DMS79 (cell line): ENCODE measurements around the gene RPL6.
"Not testable (repeated sequence)": the region's sequence is repeated elsewhere in the genome, so short reads cannot be mapped to it uniquely, and the experiment has no call there.

ENCODE experiments used
- DNase-seq: peaks from one replicate; lab custom pipeline; 2025; lab: John Stamatoyannopoulos, UW

RPL6 gene

DNA sequence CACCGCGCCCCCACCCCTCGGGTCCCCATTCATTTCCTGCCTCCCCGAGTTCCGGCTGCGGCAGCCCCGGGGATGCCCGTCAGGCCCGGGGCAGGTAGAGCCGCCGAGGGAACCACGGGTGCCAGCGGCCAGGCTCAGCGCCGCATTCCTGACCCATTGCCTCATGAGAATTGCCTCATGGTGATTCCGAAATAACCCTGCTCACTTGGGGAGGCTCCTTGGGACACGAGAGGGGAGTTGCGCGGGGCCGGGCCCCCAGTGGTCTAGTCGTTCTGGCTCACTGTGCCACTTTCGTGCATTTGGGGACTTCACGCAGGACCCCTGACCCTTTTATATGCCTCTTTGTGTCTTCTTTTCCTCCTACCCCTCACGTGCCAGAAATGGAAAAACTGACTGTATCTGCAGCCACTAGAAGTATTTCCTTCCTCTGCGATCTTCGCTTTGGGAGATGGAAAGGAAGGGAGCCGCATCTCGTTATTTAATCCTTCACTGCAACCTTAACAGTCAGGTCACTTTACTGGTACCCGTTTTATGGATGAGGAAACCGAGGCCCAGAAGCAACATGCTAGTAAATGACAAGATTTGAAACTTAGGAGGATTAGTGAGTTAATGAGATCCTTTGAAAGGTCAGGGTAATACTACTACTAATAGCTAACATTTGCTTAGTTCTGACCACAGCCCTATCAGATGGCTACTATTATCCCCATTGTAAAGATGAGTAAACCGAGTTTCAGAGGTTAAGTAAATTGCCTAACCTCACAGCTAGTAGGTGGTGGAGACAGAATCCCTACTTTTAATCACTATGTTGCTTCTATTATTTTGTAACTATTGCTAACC is 10.1 kb upstream of the RPL6 start:
- DNase-seq = no peak

DNA sequence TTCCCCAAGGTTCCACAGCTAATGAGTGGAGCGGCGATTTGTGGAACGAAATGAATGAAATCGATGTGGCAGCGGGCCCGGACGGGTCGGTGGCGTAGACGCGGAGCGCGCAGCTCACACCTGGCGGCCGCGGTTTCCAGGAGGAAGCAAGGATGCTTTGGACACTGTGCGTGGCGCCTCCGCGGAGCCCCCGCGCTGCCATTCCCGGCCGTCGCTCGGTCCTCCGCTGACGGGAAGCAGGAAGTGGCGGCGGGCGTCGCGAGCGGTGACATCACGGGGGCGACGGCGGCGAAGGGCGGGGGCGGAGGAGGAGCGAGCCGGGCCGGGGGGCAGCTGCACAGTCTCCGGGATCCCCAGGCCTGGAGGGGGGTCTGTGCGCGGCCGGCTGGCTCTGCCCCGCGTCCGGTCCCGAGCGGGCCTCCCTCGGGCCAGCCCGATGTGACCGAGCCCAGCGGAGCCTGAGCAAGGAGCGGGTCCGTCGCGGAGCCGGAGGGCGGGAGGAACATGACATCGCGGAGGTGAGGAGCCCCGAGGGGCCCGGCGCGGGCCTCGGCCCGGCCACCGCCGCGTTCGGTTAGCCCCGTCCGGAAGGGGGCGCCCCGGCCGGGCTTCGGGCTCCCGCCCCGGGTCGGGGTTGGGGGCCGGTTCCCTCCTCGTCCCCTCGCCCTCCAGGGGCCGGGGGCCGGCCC is 9.3 kb upstream of the RPL6 start, which contains the start of gene PTPN11:
PTPN11 (plus strand) TSS at position 340 of the 689 bp plus-strand sequence; CDS start at position 505, 165 bp downstream.
- peak; percentile 45 for DNase-seq

DNA sequence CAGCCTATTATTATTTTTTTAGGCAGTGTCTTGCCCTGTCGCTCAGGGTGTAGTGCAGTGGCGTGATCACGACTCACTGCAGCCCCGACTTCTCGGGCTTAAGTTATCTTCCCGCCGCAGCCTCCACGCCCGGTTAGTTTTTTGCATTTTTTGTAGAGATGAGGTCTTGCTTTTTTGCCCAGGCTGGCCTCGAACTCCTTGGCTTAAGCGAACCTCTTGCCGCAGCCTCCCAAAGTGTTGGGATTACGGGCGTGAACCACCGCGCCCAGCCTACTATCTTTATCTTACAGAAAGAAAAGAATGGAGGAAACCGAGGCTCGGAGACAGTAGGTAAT is 8.8 kb upstream of the RPL6 start:
- DNase-seq = no peak

DNA sequence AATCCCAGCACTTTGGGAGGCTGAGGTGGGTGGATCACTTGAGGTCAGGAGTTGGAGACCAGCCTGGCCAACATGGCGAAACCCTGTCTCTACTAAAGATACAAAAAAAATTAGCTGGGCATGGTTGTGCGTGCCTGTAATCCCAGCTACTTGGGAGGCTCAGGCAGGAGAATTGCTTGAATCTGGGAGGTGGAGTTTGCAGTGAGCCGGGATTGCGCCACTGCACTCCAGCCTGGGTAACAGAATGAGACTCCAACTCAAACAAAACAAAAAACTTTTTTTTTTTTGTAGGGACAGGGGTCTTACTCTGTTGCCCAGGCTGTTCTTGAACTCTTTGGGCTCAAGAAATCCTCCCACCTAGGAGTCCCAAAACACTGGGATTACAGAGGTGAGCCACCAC is 6.1 kb upstream of the RPL6 start:
- not testable (repeated sequence) for DNase-seq

DNA sequence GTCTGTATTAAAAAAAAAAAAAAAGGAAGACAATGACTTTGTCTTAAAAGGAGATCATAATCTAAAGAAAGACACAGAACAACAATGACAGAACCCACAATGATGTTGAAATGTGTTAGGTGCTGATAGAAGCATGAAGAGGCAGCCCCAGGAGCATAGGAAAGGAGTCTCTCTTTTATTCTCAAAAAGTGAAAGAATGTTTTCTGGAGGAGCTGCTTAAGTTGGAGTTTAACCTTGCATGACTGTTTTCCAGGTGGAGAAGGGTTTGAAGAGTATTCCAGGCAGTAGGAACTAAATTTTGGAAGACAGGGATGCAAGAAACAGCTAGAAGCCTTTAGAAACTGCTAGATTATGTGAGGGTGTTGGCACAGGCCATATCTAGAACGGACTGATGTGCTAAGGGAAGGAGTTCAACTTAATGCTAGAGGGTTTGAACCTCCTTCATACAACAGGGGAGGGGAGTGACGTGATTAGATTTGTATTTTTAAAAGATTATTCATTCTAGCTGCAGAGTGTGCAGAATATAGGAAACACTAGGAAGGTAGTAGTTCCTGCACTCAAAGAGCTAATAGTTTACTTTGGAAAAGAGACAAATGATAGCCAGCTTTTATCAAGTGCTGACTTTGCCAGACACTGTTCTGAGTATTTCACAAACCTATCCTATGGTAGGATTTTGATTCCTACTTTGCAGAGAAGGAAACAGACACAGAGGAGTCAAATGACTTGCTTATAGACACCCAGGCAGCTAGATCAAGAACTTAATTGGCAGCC is 4.6 kb upstream of the RPL6 start:
- DNase-seq = no peak

DNA sequence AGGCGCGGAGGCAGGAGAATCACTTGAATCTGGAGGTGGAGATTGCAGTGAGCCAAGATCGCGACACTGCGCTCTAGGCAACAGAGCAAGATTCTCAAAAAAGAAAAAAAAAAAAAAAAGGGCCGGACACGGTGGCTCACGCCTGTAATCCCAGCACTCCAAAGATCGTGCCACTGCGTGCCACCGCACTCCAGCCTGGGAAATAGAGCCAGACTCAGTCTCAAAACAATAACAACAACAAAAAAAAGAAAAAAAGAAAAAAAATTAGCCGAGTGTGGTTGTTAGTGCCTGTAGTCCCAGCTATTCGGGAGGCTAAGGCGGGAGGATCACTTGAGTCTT is 470 bp upstream of the RPL6 start:
- DNase-seq = no peak

DNA sequence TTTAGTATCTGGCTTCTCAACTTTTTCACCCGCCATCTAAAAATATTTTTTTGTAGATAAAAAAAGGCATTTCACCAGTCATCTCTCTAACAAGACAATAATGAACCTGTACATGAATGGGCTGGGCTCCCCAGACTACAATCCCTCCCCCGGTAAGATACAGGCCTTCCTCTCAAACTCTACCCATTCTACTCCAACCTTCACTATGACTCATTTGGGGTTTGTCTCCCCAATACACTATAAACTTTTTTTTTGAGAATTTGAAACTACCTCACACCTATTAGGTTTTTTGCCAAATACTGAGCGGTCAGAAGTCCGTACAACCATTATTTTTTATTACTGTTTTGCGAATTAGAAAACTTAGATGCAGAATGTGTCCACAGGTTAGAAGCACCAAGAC is 784 bp downstream of the RPL6 start:
- DNase-seq = no peak

DNA sequence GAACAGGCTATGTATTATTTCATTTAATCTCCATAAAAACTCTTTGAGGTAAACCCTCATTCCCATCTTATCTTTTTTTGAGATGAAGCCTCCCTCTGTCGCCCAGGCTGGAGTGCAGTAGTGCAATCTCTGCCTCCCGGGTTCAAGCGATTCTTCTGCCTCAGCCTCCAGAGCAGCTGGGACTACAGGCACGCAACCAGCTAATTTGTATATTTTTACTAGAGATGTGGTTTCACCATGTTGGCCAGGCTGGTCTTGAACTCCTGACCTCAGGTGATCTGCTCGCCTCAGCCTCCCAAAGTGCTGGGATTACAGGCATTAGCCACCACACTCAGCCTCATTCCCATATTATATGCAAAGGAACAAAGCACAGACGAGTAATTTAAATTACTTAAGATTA is 1.7 kb downstream of the RPL6 start:
- DNase-seq = not testable (repeated sequence)

DNA sequence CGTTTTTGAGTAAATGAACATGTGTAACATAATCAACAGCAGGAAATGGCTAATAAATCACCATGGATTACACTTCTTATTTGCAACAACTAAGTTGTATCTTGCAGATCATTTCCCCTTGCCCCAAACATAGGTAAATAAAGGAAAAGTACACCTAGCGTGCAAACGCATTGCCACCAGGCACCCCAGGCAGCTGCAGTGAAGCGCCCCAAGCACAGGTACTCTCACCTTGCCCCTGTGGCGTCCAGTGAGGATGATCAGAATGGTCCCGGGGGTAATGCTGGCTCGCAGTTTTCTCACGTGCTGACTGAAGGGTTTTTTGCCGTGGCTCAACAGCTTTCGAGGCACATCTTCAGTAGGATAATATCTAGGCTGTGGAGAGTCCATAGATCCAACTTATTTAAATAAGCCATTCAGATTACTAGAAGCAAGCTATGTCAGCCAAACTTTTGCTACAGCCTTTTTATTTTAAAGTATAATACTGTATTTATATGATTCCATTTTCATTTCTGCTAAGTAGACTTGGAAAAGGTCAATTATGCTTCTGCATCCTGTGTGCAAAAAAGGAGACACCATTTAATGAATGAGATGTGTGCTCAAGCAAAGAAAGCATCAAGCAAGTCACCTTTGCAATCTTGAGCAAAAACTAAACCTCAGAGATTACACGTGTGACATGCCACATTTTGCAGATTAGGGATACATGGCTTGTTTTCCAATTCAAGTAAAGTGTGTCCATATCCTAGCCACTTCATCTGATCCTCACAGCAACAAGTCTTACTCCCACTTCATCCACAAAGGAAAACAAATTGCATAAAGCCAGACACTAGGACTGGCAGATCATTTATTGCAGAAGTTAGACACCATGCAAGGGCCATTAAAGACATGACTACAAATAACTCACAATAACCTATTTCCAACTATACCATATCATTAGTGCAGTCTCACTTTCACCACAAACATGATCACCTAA is 2.6 kb downstream of the RPL6 start:
- DNase-seq = no peak

DNA sequence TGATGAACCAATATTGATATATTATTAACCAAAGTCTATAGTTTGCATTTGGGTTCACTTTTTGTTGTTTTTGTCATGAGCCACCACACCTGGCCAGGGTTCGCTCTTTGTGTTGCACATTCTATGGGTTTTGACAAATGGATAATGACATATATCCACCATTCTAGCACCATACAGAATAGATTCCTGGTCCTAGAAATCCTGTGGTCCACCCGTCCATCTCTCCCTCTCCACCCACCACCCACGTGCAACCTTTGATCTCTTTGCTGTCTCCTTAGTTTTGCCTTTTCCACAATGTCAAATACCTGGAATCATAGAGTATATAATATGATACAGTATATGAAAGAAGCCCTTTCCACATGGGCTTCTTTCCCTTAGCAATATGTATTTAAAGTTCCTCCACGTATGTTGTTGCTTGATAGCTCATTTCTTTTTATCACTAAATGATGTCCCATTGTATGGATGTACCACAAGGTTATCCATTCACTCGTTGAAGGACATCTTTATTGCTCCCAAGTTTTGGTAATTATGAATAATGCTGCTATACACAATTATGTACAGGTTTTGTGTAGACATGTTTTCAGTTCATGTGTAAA is 7.4 kb downstream of the RPL6 start:
- DNase-seq = no peak

DNA sequence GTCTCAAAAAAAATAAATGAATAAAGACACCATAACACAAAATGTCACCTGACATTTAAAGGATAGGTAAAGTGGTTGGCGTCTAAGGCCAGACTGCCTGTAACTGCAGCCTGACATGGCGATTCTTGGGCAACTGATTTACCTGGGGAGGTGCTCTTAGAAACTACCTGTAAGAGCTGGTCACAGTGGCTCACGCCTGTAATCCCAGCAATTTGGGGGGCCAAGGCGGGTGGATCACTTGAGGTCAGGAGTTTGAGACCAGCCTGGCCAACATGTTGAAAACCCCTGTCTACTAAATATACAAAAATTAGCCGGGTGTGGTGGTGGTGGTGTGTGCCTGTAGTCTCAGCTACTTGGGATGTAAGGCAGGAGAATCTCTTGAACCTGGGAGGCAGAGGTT is 8.4 kb downstream of the RPL6 start:
- no peak for DNase-seq

DNA sequence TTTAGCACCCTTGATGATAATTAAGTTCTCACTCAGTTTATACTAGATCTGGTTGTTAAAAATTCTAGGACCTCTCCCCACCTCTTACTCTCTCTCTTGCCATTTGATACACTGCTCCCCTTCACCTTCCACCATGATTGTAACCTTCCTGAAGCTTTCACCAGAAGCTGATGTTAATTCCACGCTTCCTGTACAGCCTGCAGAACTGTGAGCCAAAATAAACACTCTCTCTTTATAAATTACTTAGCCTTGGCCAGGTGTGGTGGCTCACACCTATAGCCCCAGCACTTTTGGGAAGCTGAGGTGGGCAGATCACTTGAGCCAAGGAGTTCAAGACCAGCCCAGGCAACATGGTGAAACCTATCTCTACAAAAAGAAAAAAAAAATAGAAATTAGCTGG is 16.1 kb downstream of the RPL6 start:
- DNase-seq = no peak

DNA sequence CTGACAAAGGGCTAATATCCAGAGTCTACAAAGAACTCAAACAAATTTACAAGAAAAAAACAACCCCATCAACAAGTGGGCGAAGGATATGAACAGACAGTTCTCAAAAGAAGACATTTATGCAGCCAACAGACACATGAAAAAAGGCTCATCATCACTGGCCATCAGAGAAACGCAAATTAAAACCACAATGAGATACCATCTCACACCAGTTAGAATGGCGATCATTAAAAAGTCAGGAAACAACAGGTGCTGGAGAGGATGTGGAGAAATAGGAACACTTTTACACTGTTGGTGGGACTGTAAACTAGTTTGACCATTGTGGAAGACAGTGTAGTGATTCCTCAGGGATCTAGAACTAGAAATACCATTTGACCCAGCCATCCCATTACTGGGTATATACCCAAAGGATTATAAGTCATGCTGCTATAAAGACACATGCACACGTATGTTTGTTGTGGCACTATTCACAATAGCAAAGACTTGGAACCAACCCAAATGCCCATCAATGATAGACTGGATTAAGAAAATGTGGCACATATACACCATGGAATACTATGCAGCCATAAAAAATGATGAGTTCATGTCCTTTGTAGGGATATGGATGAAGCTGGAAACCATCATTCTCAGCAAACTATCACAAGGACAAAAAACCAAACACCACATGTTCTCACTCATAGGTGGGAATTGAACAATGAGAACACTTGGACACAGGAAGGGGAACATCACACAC is 19.3 kb downstream of the RPL6 start:
- DNase-seq = not testable (repeated sequence)

DNA sequence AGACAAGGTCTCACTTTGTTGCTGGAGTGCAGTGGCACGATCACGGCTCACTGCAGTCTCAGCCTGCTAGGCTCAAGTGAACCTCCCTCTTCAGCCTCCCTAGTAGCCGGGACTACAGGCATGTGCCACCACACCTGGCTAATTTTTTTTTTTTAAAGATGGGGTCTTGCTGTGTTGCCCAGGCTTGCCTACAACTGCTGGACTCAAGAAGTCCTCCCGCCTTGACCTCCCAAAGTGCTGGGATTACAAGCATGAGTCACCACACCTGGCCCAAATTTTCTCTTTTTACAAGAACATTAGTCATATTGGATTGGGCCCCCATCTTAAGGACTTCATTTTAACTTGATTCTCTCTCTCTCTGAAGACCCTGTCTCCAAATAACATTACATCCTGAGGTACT is 20.2 kb downstream of the RPL6 start:
- DNase-seq = no peak

DNA sequence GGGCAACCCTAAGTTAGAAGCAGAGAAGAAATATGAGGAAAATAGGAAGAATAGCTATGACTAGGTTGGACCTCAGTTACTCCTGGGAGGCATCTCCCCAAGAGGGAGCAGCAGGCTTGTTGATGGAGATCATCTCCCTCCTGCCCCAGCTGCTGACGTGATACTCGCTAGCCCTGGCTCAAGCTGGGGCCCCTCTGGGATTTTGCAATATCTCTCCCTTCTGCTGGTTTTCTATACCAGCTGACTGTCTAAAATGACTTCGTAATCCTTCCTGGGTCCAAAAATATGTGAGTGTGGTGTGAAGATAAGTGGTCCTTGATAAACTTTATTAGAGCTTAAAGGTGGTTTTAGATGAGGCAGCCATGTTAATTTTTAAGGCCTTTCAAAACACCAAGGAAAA is 22.7 kb downstream of the RPL6 start:
- no peak for DNase-seq

DNA sequence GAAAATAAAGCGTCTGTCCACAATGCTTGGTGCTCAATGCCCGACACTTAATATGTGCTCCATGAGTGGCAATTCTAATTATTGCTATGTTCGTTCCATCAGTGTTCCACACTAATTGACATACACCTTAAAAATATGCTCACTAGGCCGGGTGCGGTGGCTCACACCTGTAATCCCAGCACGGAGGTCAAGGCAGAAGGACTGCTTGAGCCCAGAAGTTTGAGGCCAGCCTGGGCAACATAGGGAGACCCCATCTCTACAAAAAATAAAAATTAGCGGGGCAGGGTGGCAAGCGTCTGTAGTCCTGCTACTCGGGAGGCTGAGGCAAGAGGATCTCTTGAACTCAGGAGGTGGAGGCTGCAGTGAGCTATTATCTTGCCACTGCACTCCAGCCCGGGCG is 26.5 kb downstream of the RPL6 start:
- DNase-seq = no peak

DNA sequence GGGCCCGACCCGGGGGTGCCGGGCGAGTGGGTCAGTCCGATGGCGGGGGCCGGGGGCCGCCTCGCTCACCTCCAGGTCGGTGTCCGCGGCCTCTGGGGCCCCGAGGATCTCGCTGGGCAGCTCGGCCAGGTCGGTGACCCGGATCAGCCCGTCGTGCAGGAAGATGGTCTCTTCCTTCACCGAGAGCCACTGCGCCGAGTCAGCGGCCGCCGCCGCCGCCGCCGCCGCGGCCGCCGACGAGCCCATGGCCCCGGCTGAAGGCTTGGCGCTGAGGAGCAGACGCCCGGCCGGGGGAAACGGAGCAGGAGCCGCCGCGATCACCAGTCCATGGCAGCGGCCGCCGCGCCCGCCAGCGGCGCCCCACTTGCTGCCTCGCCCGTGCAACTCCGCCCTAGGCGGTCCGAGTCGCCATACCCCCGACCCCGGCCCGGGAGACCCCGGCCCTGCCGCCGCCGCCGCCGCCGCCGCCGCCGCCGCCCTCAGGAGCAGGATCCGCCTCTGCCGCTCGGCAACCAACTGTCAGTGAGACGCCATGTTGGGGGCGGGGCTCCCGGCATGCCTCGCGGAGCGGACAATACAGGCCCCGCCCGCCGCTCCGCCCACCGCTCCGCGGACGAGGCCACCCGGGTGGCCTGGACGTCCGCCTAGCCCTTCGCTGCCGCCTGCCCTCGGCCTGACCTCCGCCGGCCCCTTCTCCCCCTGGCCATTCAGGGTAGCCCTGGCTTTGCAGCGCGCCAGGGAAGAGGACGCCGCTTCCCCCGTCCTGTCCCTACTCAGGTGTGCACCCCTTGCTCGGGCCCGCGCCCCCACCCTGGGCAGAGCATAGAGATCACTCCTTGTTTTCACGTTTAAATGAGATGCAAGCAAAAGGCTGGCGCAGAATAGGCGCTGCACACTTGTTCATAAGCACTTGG is 27.3 kb downstream of the RPL6 start, which contains the start of gene HECTD4:
HECTD4 (minus strand) TSS at position 549 of the 914 bp plus-strand sequence; CDS start at position 246, 303 bp downstream.
- DNase-seq = peak; percentile 84

DNA sequence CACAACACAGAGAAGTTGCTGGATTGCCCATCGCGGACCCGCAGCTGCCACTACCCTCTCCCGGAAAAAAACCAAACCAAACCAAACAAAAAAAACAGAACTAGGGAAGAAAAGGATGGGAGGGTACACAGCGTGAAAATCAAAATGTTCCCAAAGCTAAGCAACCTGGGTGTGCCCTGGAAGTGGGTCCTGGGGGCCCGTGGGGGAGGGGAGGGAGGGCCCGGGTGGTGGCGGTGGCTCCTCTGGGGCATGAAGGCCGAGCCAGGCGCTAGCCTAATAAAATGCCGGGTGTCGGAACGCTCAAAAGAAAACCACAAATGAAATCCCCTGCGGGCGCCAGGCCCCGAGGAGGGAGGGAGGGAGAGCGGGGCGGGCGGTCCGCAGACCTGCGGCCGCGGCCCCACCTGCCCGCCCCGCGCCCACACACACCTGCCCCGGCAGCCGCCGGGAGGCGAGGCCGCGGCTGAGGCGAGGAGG is 28.0 kb downstream of the RPL6 start:
- DNase-seq = peak; percentile 9
